HepG2 (cell line): ENCODE measurements around the gene MT1M. TPM values are rescaled to one million over a fixed set of nuclear protein-coding genes. Genes with fewer than 3 reads are reported as not detected.

ENCODE experiments used
- CEBPZ ChIP-seq: IDR thresholded peaks from 2 replicates; pipeline ENCODE4 v1.6.1; 2012; ENCODE audit warnings: low read length, improper control_type of control experiment
- CSRNP1 ChIP-seq: sonication (generic); formaldehyde crosslinking; IDR thresholded peaks from 2 replicates; pipeline ENCODE4 v1.8.1; 2023; ENCODE audit warnings: mild to moderate bottlenecking, missing genetic modification reagents
- GPN1 ChIP-seq: sonication (generic); formaldehyde crosslinking; IDR thresholded peaks from 2 replicates; pipeline ENCODE4 v1.5.1; 2020; ENCODE audit warnings: missing genetic modification reagents, borderline replicate concordance
- HMG20A ChIP-seq: IDR thresholded peaks from 2 replicates; pipeline ENCODE4 v1.6.1; 2016; ENCODE audit warnings: borderline replicate concordance
- KDM6A ChIP-seq: IDR thresholded peaks from 2 replicates; pipeline ENCODE4 v1.6.1; 2016; ENCODE audit warnings: low read depth
- NAIF1 ChIP-seq: sonication (generic); formaldehyde crosslinking; IDR thresholded peaks from 2 replicates; pipeline ENCODE4 v1.5.0; 2020; ENCODE audit warnings: mild to moderate bottlenecking, missing genetic modification reagents, borderline replicate concordance
- RBFOX2 ChIP-seq: fragments of 200-400 bp; formaldehyde crosslinking; IDR thresholded peaks from 2 replicates; pipeline ENCODE4 v1.6.1; 2017; ENCODE audit warnings: low read depth, mild to moderate bottlenecking, low read length
- RFX3 ChIP-seq: IDR thresholded peaks from 2 replicates; pipeline ENCODE4 v1.6.1; 2016; ENCODE audit warnings: missing biosample characterization, missing genetic modification reagents
- SKI ChIP-seq: fragments of 450-650 bp; IDR thresholded peaks from one replicate; pipeline ENCODE4 v1.6.1; 2018; ENCODE audit warnings: mild to moderate bottlenecking; ENCODE audit not compliant: partially characterized antibody
- SP140L ChIP-seq: sonication (generic); formaldehyde crosslinking; IDR thresholded peaks from 2 replicates; pipeline ENCODE4 v1.4.0; 2020; ENCODE audit warnings: missing genetic modification reagents, borderline replicate concordance
- ZBTB21 ChIP-seq: sonication (generic); formaldehyde crosslinking; IDR thresholded peaks from 2 replicates; pipeline ENCODE4 v1.4.0; 2020; ENCODE audit warnings: missing genetic modification reagents
- ZMYM2 ChIP-seq: sonication (generic); formaldehyde crosslinking; IDR thresholded peaks from 2 replicates; pipeline ENCODE4 v1.8.0; 2022; ENCODE audit warnings: mild to moderate bottlenecking, missing genetic modification reagents
- ZNF260 ChIP-seq: sonication (generic); formaldehyde crosslinking; IDR thresholded peaks from 2 replicates; pipeline ENCODE4 v1.4.0; 2020; ENCODE audit warnings: missing genetic modification reagents, low read depth, mild to moderate bottlenecking, borderline replicate concordance
- ZNF264 ChIP-seq: sonication (generic); formaldehyde crosslinking; IDR thresholded peaks from 2 replicates; pipeline ENCODE4 v1.4.0; 2020; ENCODE audit warnings: missing genetic modification reagents
- ZNF460 ChIP-seq: sonication (generic); formaldehyde crosslinking; IDR thresholded peaks from 2 replicates; pipeline ENCODE4 v1.5.1; 2020; ENCODE audit warnings: missing genetic modification reagents, mild to moderate bottlenecking, borderline replicate concordance
- ZNF580 ChIP-seq: IDR thresholded peaks from 2 replicates; pipeline ENCODE4 v1.6.1; 2016; ENCODE audit warnings: low read depth, borderline replicate concordance
- ZNF75D ChIP-seq: sonication (generic); formaldehyde crosslinking; IDR thresholded peaks from 2 replicates; pipeline ENCODE4 v1.8.1; 2023; ENCODE audit warnings: missing genetic modification reagents, mild to moderate bottlenecking, borderline replicate concordance
- ZNF780A ChIP-seq: sonication (generic); formaldehyde crosslinking; IDR thresholded peaks from 2 replicates; pipeline ENCODE4 v1.8.0; 2022; ENCODE audit warnings: mild to moderate bottlenecking, missing genetic modification reagents, moderate library complexity
- polyA plus RNA-seq, 8 experiments: library from polyadenylated mRNA; depleted of rRNA in 3 of 8; stranded (reverse) in 7 of 8; unstranded in 1 of 8; fragments of >200 nt; fragmentation: Illumina TruSeq in 4 of 8; extraction: Trizol in 4 of 8; gene quantifications; 2 replicates each; pipeline versions ENCODE4 v1.2.1 to v1.2.3, GENCODE V29; 2011 to 2016; ENCODE audit warnings: low read depth in 4 of 8, missing spikeins in 1 of 8, mixed read lengths in 1 of 8; ENCODE audit not compliant: insufficient read depth in 1 of 8
- total RNA-seq, 5 experiments: library from RNA; depleted of rRNA; stranded (reverse); fragments of >200 nt; fragmentation: Illumina TruSeq; extraction: Trizol; gene quantifications; 2 replicates each; pipeline ENCODE4 v1.2.3, GENCODE V29; 2016; ENCODE audit warnings: low read depth in 1 of 5
- TF ChIP-seq, protein P1 (sequence below): sonication (generic); formaldehyde crosslinking; IDR thresholded peaks from 2 replicates; pipeline ENCODE4 v1.4.0; 2020; ENCODE audit warnings: mild to moderate bottlenecking, missing genetic modification reagents, borderline replicate concordance
- TF ChIP-seq, protein P2 (sequence below): sonication (generic); formaldehyde crosslinking; conservative IDR thresholded peaks from 2 replicates; pipeline ENCODE4 v1.4.0; 2020; ENCODE audit warnings: missing genetic modification reagents
- TF ChIP-seq, protein P3 (sequence below): sonication (generic); formaldehyde crosslinking; IDR thresholded peaks from 2 replicates; pipeline ENCODE4 v1.5.0; 2020; ENCODE audit warnings: missing genetic modification reagents

The MT1M gene
- total and polyA plus RNA-seq, 2 of the 13 experiments (the other 11 are each of a cell fraction or from before 2014, with no cell fraction given): 4.6 TPM; not detected in 1

- TF ChIP-seq, protein P1, sequence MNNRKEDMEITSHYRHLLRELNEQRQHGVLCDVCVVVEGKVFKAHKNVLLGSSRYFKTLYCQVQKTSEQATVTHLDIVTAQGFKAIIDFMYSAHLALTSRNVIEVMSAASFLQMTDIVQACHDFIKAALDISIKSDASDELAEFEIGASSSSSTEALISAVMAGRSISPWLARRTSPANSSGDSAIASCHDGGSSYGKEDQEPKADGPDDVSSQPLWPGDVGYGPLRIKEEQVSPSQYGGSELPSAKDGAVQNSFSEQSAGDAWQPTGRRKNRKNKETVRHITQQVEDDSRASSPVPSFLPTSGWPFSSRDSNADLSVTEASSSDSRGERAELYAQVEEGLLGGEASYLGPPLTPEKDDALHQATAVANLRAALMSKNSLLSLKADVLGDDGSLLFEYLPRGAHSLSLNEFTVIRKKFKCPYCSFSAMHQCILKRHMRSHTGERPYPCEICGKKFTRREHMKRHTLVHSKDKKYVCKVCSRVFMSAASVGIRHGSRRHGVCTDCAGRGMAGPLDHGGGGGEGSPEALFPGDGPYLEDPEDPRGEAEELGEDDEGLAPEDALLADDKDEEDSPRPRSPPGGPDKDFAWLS (CRISPR knock-in tag): no peak
- TF ChIP-seq SP140L (CRISPR knock-in tag) (no peak), ZNF780A (no peak), GPN1 (CRISPR knock-in tag) (no peak), SKI (no peak), ZNF260 (CRISPR knock-in tag) (0 out of 2 replicates have a peak, but pooled peaks have one; percentile 42), ZNF75D (CRISPR knock-in tag) (no peak), HMG20A (CRISPR knock-in tag) (no peak), ZMYM2 (CRISPR knock-in tag) (no peak), ZNF460 (CRISPR knock-in tag) (no peak), NAIF1 (CRISPR knock-in tag) (no peak), ZNF580 (peak; percentile 64; the same call in 1 of the 2 replicates), ZBTB21 (no peak), RBFOX2 (no peak), CEBPZ (no peak), CSRNP1 (CRISPR knock-in tag) (no peak), KDM6A (CRISPR knock-in tag) (no peak), ZNF264 (no peak), RFX3 (CRISPR knock-in tag) (no peak)
- TF ChIP-seq, protein P2, sequence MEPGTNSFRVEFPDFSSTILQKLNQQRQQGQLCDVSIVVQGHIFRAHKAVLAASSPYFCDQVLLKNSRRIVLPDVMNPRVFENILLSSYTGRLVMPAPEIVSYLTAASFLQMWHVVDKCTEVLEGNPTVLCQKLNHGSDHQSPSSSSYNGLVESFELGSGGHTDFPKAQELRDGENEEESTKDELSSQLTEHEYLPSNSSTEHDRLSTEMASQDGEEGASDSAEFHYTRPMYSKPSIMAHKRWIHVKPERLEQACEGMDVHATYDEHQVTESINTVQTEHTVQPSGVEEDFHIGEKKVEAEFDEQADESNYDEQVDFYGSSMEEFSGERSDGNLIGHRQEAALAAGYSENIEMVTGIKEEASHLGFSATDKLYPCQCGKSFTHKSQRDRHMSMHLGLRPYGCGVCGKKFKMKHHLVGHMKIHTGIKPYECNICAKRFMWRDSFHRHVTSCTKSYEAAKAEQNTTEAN (CRISPR knock-in tag): no peak
- TF ChIP-seq, protein P3, sequence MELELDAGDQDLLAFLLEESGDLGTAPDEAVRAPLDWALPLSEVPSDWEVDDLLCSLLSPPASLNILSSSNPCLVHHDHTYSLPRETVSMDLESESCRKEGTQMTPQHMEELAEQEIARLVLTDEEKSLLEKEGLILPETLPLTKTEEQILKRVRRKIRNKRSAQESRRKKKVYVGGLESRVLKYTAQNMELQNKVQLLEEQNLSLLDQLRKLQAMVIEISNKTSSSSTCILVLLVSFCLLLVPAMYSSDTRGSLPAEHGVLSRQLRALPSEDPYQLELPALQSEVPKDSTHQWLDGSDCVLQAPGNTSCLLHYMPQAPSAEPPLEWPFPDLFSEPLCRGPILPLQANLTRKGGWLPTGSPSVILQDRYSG: no peak
Observed at GRCh38 chr16:56643080-56643778, 10.8 kb downstream of the MT1M start (continued).
